ENCODE data around the gene LRRC25.

DNA sequence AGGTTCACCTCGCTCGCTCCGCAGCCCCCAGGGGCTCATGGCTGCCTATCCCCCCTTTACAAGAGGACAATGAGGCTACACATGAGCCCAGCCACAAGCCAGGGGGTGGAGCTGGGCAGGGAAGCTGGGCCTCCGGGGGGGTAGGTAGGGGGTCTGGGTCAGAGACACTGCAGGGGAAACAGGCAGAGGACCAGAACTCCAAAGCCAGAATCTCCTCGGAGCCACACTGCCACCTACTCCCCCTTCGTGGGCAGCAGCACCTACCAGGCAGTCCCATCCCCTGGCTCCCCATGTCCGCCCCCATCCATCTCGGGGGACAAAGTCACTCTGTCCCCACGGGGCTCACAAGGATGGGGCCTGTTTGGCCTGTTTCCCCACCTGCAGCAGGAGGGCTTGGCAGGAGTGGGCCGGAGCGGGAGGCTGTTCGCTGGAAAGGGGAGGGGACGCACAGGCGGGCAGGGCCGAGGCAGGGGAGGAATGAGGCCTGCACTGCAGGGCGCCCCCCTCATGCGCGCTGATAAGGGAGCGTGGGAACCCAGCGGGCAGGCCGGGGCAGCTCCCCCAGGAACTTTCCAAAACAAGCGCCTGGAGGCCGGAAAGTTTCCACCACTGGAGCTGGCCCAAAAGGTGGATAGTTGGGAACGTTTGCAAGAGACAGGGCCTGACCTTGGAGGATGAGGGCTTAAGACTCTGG lies 41.1 kb upstream of the LRRC25 start:
- no peak for TF ChIP-seq CTCF (IDR thresholded peaks at IDR 0.05; ENCODE audit: extremely low read depth in 1 of 2, insufficient read depth in 1 of 2, low read depth in 1 of 2, low read length in 2 of 2)
- TF ChIP-seq POLR2A (IDR thresholded peaks at IDR 0.05; ENCODE audit: low read depth, low read length) = no peak
- TF ChIP-seq EZH2 (IDR thresholded peaks at IDR 0.05; ENCODE audit: borderline replicate concordance, low read depth, low read length, severe bottlenecking) = no peak
- no peak for TF ChIP-seq MYC (IDR thresholded peaks at IDR 0.05; ENCODE audit: low read depth, low read length)
- no peak for TF ChIP-seq MAX (IDR thresholded peaks at IDR 0.05; ENCODE audit: insufficient read depth, insufficient read length)
- no peak for TF ChIP-seq POLR2AphosphoS5 (IDR thresholded peaks at IDR 0.05; ENCODE audit: insufficient read depth, low read depth, low read length)
- TF ChIP-seq GATA2 (IDR thresholded peaks at IDR 0.05; ENCODE audit: insufficient read depth, insufficient read length, low read depth, low read length) = no peak
- no peak for TF ChIP-seq JUN (IDR thresholded peaks at IDR 0.05; ENCODE audit: borderline replicate concordance, insufficient read depth, insufficient read length, low read depth)

All from endothelial cell of umbilical vein (primary cell).